ENCODE data around the gene CCDC88B. TPM values are rescaled to one million over a fixed set of nuclear protein-coding genes. Genes with fewer than 3 reads are reported as not detected.

CCDC88B gene
- total RNA-seq, 1 donor from 2014 or later = 7.9 TPM

DNA sequence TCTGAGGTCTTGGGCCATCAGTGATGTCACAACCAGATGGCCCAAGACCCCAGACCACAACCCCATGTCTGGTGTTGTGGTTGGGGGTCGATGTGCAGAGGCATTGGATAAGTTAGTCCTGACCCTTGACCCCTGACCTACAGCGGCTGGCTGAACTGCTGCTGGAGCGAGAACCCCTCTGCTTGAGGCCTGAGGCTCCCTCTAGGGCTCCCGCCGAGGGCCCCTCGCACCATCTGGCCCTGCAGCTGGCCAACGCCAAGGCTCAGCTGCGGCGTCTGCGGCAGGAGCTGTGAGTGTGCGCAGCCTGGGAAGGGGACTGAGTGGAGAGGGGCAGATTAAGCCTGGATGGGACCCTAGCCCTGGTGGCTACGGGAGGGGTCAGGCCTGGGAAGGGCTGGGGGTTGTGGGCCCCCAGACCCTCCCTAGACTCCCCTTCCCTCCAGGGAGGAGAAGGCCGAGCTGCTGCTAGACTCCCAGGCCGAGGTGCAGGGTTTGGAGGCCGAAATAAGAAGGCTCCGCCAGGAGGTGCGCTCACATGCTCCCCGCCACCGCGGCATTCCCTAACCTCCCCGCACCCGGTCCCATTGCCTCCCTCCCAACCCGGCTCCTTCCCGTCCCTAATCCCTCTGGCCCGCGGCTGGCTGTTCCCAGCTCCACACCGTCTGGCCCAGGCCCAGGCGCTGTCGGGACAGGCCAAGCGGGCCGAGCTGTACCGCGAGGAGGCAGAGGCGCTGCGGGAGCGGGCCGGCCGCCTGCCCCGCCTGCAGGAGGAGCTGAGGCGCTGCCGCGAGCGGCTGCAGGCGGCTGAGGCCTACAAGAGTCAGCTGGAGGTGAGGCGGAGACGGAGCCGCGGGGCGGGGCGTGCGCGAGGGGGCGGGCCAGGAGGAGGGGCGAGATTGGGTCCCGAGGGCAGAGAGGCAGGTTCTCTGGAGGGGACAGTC, 2.1 kb downstream of the CCDC88B start:
- Histone ChIP-seq H3K36me3 (no peaks in the 10 kb centered on the region), H3K27me3 (no peaks in the 10 kb centered on the region), H3K9me3 (no peaks in the 10 kb centered on the region), H3K27ac (peak overlapping the region; percentile 52), H3K4me3 (peak overlapping the region; percentile 34 to 37), H3K4me1 (peaks cover 25% of the 10 kb centered on the region)
- DNase-seq (ENCODE audit: extremely low spot score in 2 of 2) = no peak
- TF ChIP-seq POLR2A (IDR thresholded peaks at IDR 0.05) (peak in 1 of 2 donors; percentile 7), POLR2AphosphoS5 (IDR thresholded peaks at IDR 0.05; ENCODE audit: insufficient read depth in 1 of 2, low read depth in 1 of 2) (peak in 1 of 2 donors; percentile 55)
- TF ChIP-seq, protein P1, sequence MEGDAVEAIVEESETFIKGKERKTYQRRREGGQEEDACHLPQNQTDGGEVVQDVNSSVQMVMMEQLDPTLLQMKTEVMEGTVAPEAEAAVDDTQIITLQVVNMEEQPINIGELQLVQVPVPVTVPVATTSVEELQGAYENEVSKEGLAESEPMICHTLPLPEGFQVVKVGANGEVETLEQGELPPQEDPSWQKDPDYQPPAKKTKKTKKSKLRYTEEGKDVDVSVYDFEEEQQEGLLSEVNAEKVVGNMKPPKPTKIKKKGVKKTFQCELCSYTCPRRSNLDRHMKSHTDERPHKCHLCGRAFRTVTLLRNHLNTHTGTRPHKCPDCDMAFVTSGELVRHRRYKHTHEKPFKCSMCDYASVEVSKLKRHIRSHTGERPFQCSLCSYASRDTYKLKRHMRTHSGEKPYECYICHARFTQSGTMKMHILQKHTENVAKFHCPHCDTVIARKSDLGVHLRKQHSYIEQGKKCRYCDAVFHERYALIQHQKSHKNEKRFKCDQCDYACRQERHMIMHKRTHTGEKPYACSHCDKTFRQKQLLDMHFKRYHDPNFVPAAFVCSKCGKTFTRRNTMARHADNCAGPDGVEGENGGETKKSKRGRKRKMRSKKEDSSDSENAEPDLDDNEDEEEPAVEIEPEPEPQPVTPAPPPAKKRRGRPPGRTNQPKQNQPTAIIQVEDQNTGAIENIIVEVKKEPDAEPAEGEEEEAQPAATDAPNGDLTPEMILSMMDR (IDR thresholded peaks at IDR 0.05) = no peak
- intact Hi-C loops (cut with DNase I) = no loop called here

DNA sequence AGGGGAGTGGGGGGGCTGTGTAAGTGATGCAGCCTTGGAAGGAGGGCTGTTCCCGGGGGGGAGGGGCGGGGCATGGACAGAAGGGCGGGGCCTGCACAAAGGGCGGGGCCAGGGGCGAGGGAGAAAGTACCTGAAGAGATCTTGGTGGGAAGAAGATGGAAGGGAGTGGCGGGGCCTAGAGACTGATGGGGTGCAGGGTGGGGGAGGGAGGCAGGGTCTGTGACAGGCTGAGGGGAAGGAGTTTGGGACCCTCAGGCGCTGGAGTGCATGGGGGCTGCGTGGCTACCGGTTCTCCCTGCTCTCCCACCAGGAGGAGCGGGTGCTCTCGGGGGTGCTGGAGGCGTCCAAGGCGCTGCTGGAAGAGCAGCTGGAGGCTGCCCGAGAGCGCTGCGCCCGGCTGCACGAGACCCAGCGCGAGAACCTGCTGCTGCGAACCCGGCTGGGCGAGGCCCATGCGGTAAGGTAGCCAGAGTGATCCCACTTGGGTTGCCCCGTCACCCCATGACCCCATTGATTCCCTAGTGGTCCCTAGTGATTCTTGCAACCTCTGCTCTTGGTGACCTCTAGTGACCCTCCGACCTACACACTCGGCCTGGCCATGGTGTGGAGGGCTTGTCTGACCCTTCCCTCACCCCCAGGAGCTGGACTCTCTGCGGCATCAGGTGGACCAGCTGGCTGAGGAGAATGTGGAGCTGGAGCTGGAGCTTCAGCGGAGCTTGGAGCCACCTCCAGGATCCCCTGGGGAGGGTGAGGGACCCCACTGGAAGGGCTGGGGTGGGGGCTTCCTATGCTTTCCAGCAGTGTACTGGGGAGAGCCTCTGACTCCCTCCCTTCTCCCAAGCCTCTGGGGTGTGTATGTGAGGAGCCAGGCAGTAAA, 3.1 kb downstream of the CCDC88B start:
- no peaks in the 10 kb centered on the region for H3K27me3 ChIP-seq
- H3K4me3 ChIP-seq = peak overlapping the region; percentile 34 to 37
- no peak overlapping the region for H3K27ac ChIP-seq
- intact Hi-C loops (cut with DNase I) = no loop called here
- no peaks in the 10 kb centered on the region for H3K9me3 ChIP-seq
- TF ChIP-seq, protein P1 (IDR thresholded peaks at IDR 0.05) = no peak
- no peak for TF ChIP-seq POLR2AphosphoS5 (IDR thresholded peaks at IDR 0.05; ENCODE audit: insufficient read depth in 1 of 2, low read depth in 1 of 2)
- no peak for TF ChIP-seq POLR2A (IDR thresholded peaks at IDR 0.05)
- DNase-seq (ENCODE audit: extremely low spot score in 2 of 2) = no peak
- H3K4me1 ChIP-seq = peaks cover 25% of the 10 kb centered on the region
- H3K36me3 ChIP-seq = no peaks in the 10 kb centered on the region

GRCh38 chr11:64343767-64344559, 4.0 kb downstream of the CCDC88B start:
- Histone ChIP-seq H3K4me3 (no peak overlapping the region), H3K4me1 (peaks cover 33% of the 10 kb centered on the region), H3K9me3 (no peaks in the 10 kb centered on the region), H3K27ac (no peak overlapping the region), H3K27me3 (no peaks in the 10 kb centered on the region), H3K36me3 (no peaks in the 10 kb centered on the region)
- TF ChIP-seq POLR2AphosphoS5 (IDR thresholded peaks at IDR 0.05; ENCODE audit: insufficient read depth in 1 of 2, low read depth in 1 of 2) (no peak), POLR2A (IDR thresholded peaks at IDR 0.05) (no peak)
- TF ChIP-seq, protein P1 (IDR thresholded peaks at IDR 0.05) = no peak
- DNase-seq (ENCODE audit: extremely low spot score in 2 of 2) = no peak
- intact Hi-C loops (cut with DNase I) = no loop called here

DNA sequence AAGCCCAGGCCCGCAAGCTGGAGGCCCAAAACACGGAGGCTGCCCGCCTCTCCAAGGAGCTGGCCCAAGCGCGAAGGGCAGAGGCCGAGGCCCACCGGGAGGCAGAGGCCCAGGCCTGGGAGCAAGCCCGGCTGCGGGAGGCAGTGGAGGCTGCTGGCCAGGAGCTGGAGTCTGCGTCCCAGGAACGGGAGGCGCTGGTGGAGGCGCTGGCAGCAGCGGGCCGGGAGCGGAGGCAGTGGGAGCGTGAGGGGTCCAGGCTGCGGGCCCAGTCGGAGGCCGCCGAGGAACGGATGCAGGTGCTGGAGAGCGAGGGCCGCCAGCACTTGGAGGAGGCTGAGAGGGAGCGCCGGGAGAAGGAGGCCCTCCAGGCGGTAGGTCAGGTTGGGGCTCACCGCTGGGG, 4.8 kb downstream of the CCDC88B start:
- intact Hi-C loops (cut with DNase I) = no loop called here
- H3K4me3 ChIP-seq = no peak overlapping the region
- H3K27ac ChIP-seq = no peak overlapping the region
- no peak for TF ChIP-seq POLR2A (IDR thresholded peaks at IDR 0.05)
- TF ChIP-seq, protein P1 (IDR thresholded peaks at IDR 0.05) = no peak
- TF ChIP-seq POLR2AphosphoS5 (IDR thresholded peaks at IDR 0.05; ENCODE audit: insufficient read depth in 1 of 2, low read depth in 1 of 2) = no peak
- H3K27me3 ChIP-seq = no peaks in the 10 kb centered on the region
- H3K9me3 ChIP-seq = no peaks in the 10 kb centered on the region
- DNase-seq (ENCODE audit: extremely low spot score in 2 of 2) = no peak
- H3K36me3 ChIP-seq = no peaks in the 10 kb centered on the region
- peaks cover 33% of the 10 kb centered on the region for H3K4me1 ChIP-seq
